WI38 (cell line): ENCODE measurements around the gene SYVN1.

Experiments used
- H3K4me3 ChIP-seq: 2 replicates; pipeline ENCODE4 v1.5.1; 2011; ENCODE audit warnings: low read depth, mild to moderate bottlenecking, control low read depth, low read length
- CTCF ChIP-seq: IDR thresholded peaks from 2 replicates; pipeline ENCODE4 v1.5.1; 2012; ENCODE audit warnings: low read depth, mild to moderate bottlenecking, control low read depth, low read length

Gene SYVN1

GRCh38 chr11:65132988-65133700 lies 1.2 kb downstream of the SYVN1 start:
- no peak for TF ChIP-seq CTCF
- H3K4me3 ChIP-seq, result peak overlapping the region; percentile 97

DNA sequence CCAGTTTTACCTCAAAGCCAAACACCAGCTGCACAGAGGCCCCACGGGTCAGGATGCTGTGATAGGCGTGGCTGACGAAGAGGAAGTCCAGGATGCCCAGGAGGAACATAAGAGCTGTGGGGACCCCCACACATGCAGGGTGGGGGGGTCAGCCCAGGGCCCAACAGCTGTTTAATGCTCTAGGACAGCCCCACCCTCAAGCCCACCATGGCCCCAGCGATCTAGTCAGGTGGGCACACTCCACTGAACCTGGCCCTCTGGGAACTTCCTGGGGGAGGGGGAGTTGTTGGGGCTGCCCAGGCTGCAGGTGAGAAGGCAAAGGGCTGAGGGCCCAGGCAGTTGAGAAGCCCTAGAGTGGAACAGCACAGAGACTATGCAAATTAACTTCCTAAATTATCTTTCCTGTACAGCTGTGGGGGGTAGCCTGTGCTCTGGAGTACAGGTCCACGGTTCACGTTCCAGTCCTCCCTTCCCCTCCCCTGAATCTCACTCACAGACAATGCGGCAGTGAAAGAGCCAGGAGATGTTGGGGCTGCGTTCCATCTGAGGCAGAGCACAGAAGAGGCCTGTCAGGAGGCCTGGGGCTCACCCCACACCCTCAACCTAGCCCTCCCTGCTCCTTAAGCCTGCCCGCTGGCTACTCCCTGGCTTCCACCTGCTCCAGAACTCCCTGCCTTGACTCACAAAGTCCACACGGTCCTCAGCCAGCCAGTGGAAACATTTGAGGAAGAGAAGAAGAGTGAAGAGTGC lies 1.9 kb downstream of the SYVN1 start:
- H3K4me3 ChIP-seq, result no peak overlapping the region
- TF ChIP-seq CTCF, result no peak

GRCh38 chr11:65131895-65132237 lies 2.5 kb downstream of the SYVN1 start:
- no peak for TF ChIP-seq CTCF
- no peak overlapping the region for H3K4me3 ChIP-seq

DNA sequence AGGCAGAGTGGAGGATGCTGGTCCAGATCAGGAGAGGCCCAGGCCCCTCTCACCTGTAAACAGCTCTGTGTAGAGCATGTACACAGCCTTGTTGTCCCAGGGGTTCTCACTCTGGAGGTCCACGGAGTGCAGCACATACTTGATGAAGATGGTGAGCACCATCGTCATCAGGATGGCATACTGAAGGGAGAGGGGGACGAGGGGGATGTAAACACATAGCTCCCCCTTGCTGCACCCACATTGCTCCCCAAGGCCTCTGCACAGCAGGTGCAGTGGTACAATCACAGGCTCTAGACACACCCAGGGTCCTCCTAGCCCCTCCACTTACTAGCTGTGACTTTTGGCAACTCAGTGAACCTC lies 2.9 kb downstream of the SYVN1 start:
- H3K4me3 ChIP-seq, result no peak overlapping the region
- no peak for TF ChIP-seq CTCF

- H3K4me3 ChIP-seq, result no peak overlapping the region
- TF ChIP-seq CTCF, result no peak
These were observed 3.5 kb downstream of the SYVN1 start for GRCh38 chr11:65130631-65131416.

DNA sequence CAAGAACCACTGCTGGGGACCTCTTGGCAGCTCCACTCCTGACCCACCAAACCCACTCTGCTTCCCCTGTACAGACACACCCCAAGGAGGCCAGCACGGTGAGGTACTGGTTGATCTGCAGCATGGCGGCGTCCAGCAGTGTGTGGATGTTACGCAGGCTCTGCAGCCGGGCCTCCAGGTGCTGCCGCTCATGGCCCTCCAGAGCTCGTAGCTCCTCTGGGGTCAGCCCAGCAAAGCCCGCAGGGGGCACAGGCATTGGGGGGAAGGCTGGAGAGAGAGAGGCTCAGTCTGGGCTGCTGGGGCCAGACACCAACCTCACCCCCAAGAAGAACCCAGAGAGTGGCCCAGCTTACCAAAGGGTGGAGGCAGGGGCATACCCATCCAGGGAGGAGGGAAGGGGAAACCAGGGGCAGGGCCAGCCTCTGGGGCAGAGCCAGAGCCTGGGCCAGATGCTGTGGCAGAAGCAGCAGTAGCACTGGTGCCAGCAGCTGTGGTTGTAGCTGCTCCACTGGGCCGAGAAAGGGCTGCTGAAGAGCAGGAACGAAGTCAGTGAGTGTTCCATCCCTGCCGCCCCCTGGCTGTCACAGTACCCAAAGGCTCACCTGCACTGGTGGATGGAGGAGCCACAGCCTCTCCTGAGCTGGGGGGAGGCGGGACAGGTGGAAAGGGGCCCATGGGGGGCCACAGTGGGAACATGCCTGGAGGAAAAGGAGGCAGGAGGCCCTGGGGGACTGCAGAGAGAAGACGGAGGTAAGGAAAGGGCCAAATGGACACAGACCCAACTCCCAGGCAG lies 4.5 kb downstream of the SYVN1 start:
- no peak overlapping the region for H3K4me3 ChIP-seq
- no peak for TF ChIP-seq CTCF
